ENCODE measurements around the gene TNFSF15. TPM values are rescaled to one million over a fixed set of nuclear protein-coding genes. Genes with fewer than 3 reads are reported as not detected.

TNFSF15 gene
- total and polyA plus RNA-seq, 2 of the 4 experiments (the other 2 are of a cell fraction): 0.03 to 0.18 TPM

GRCh38 chr9:114763220-114763619, 42.6 kb downstream of the TNFSF15 start:
- Histone ChIP-seq H2AFZ (replicated peaks; ENCODE audit: low read length, poor library complexity) (no peak overlapping the region), H3K56ac (ENCODE audit: extremely low read depth, insufficient read depth, low read length) (no peak overlapping the region), H3K14ac (replicated peaks; ENCODE audit: low read depth, low read length) (no peak overlapping the region), H3K18ac (ENCODE audit: low read depth, low read length) (no peak overlapping the region), H3K9me3 (ENCODE audit: control insufficient read depth, insufficient read depth, low read length) (peaks cover 7% of the 10 kb centered on the region), H3K4ac (ENCODE audit: low read depth, low read length) (no peak overlapping the region), H2AK5ac (ENCODE audit: low read depth, low read length) (no peak overlapping the region), H2BK5ac (ENCODE audit: low read depth, low read length, poor library complexity, severe bottlenecking) (no peak overlapping the region), H3K79me1 (ENCODE audit: low read depth in 1 of 2, low read length in 2 of 2) (no peaks in the 10 kb centered on the region), H4K20me1 (ENCODE audit: insufficient read depth, low read length) (no peaks in the 10 kb centered on the region), H2BK120ac (ENCODE audit: low read depth, low read length) (no peak overlapping the region), H2BK15ac (ENCODE audit: low read depth, low read length) (no peak overlapping the region), H3K9ac (ENCODE audit: low read depth, low read length) (no peak overlapping the region), H2AK9ac (replicated peaks; ENCODE audit: low read depth, low read length, poor library complexity) (no peak overlapping the region), H3K36me3 (ENCODE audit: control insufficient read depth, insufficient read depth, low read length) (no peaks in the 10 kb centered on the region), H4K8ac (ENCODE audit: low read depth in 2 of 2, low read length in 2 of 2) (no peak overlapping the region), H3K9me1 (ENCODE audit: insufficient read depth, low read length) (no peaks in the 10 kb centered on the region), H3K4me2 (ENCODE audit: low read depth, low read length) (no peak overlapping the region), H2BK20ac (ENCODE audit: low read depth, low read length) (no peak overlapping the region), H4K5ac (ENCODE audit: low read depth, low read length) (no peak overlapping the region), H3K4me3 (ENCODE audit: insufficient read depth, low read depth, low read length) (no peak overlapping the region), H3K27me3 (ENCODE audit: control insufficient read depth, insufficient read depth, low read length) (peaks cover 50% of the 10 kb centered on the region), H4K91ac (ENCODE audit: insufficient read depth, low read depth, low read length) (no peak overlapping the region), H3K27ac (ENCODE audit: insufficient read depth, low read length) (no peak overlapping the region), H3K23ac (ENCODE audit: low read depth, low read length) (no peak overlapping the region), H3K4me1 (ENCODE audit: control insufficient read depth, insufficient read depth, low read length) (no peaks in the 10 kb centered on the region)
- BruUV-seq (replicated peaks): no TSS peak
- ChIA-PET POLR2A (ENCODE audit: unreplicated experiment) (no interaction called here), CTCF (interaction anchor here (0.7 kb wide), 1 partner anchor 139 kb away, joined by 3 read pairs; no protein-coding TSS in a partner anchor)
- ATAC-seq (ENCODE audit: low read depth) (no peak), DNase-seq (no peak)
- WGBS, 2 experiments (ENCODE audit: extremely low coverage in 2 of 2, insufficient read length in 1 of 2): no CpG with 5 or more reads among the region's 4 CpGs
- intact Hi-C loops (cut with micrococcal nuclease): no loop called here
- dilution Hi-C loops (cut with HindIII; ENCODE audit: low sequenced_read_pairs, unreplicated experiment): no loop called here
- in situ Hi-C loops (cut with MboI; ENCODE audit: low sequenced_read_pairs): no loop called here
- TF ChIP-seq CHD1 (IDR thresholded peaks at IDR 0.05; ENCODE audit: low read depth, low read length) (no peak), MAFK (IDR thresholded peaks at IDR 0.05; ENCODE audit: low read depth, low read length) (peak; percentile 85)

All from IMR-90 (cell line).